Stimulated activated CD4-positive, alpha-beta T cell treated with anti-CD3 and anti-CD28 coated beads, Interleukin-1b, Interleukin-23, amount 100 ng/mL, for 48 hours (primary cell): ENCODE measurements around the gene CCDC112.
A peak's percentile ranks its signal among the peaks of the same experiment; 100 is the strongest.

Experiments used
- DNase-seq: peaks from one replicate; pipeline ENCODE4 v3.0.0-alpha.2; 2020

The CCDC112 gene

DNA sequence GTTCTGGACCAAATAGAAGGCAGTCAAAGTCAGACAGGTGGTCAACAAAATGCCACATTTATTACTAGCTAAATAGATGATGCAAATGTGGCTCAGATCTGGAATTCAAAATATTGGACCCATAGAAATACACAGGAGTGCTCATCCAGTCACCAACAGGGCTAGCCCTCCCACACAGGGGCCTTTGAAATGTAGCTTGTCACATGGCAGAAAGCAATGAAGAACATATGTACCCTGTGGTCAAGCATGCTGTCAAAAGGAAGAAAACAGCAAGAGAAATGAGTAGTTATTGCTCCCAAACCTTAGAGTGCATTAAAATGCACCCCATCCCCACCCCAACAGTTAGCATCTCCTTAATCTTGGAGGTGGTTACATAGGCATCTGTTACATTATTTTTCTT, 20.9 kb upstream of the CCDC112 start:
- no peak for DNase-seq

DNA sequence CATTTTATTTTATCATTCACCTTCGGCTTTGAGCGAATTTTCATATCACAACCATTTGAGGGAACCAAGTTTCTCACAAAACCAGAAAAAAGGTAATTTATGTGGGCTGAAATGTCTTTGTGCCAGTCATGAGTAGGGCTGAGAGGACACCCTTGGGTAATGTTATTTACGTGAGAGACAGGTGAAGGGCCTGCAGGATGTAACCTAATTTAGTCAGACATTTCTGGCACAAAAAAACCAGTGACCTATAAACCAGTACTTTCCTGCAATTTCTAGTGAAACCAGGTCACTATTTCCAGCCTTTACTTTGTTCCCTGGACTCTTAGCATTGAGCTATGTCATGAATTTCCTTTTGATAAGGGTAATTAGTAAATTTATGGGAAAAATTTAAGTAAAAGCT, 17.2 kb upstream of the CCDC112 start:
- DNase-seq = no peak

GRCh38 chr5:115313052-115313451, 16.6 kb upstream of the CCDC112 start:
- no peak for DNase-seq

DNA sequence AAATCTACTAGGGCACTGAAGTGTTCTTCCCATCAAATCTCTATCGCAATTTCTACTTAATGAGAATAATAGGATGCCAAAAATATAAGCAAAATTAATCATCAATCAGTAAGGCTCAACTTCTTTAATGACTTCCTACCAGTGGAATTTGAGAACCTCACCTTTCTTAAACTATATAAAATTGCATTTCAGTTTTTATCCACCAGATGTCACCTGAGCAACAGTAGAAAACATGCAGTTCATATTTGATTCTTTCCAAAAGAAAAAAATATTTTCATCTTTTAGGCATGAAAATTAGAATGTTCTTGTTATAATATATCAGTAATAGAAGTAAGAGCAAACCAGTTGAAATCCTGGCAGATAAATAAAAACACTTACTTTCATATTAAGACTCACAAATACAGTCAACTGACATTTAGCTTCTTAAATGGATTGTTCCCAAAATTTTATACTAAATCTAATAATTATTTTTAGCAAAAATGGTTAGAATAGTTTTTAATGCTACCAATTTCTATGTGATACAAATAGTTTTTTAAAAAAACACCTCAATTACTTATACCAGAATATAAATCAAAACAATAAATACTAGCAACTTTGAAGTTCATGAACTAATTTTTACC, 13.4 kb upstream of the CCDC112 start:
- DNase-seq = no peak

- no peak for DNase-seq
Measured at GRCh38 chr5:115308815-115309214, 12.4 kb upstream of the CCDC112 start.

GRCh38 chr5:115306011-115306536, 9.6 kb upstream of the CCDC112 start:
- DNase-seq = no peak

- no peak for DNase-seq
Measured at GRCh38 chr5:115304496-115304895, 8.0 kb upstream of the CCDC112 start.

GRCh38 chr5:115298811-115299210, 2.4 kb upstream of the CCDC112 start:
- no peak for DNase-seq

- no peak for DNase-seq
Measured at GRCh38 chr5:115297031-115297430, 577 bp upstream of the CCDC112 start.

DNA sequence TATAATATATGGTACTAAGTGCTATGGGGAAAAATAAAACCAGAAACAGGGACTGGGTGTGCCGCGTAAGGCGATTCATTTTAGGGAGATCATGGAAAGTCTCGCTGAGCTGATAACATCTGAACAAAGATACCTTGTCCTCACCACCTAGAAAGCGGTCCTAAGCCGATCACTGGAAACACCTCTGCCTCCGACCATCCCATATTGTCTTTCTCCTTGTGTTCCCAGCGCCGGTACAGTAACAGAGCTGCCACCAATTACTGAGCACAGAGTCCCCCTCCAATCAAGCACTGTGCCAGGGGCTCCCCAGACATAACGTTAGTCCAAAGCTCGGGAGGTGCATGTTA, 704 bp downstream of the CCDC112 start:
- DNase-seq = no peak

DNA sequence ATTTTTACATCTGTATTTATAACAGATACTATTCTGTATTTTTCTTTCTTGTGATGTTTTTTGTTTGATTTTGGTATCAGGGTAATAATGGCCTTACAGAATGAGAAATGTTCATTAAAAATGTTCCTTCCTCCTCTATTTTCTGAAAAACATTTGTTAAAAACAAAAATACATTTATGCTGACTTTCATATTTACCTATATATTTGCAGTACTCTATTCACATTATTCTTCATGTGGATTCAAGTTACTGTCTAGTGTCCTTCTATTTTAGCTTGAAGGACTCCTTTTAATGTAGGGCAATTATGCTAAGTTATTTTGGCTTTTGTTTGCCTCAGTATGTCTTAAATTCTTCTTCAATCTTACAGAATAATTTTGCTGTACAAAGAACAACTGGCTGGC, 5.1 kb downstream of the CCDC112 start:
- no peak for DNase-seq

- no peak for DNase-seq
Measured at GRCh38 chr5:115289104-115289503, 7.3 kb downstream of the CCDC112 start.

GRCh38 chr5:115284021-115284420, 12.4 kb downstream of the CCDC112 start:
- DNase-seq = no peak

DNA sequence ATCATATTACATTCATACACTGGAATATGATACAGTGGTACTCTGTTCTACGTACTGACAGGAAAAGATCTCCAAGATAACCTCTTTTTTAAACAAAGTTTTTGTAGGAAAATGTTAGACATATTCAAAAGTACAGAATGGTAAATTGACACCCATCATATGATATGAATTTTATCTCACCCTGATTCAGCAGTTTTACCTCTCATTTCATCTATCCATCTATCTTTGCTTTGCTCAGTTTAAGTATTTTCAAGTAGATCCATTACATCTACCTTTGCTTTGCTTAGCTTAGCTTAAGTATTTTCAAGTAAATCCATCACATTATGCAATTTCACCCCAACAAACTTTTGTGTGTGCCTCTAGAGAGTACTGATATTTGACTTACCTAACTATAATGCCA, 14.3 kb downstream of the CCDC112 start:
- no peak for DNase-seq

- no peak for DNase-seq
Measured at GRCh38 chr5:115274584-115274983, 21.9 kb downstream of the CCDC112 start.

DNA sequence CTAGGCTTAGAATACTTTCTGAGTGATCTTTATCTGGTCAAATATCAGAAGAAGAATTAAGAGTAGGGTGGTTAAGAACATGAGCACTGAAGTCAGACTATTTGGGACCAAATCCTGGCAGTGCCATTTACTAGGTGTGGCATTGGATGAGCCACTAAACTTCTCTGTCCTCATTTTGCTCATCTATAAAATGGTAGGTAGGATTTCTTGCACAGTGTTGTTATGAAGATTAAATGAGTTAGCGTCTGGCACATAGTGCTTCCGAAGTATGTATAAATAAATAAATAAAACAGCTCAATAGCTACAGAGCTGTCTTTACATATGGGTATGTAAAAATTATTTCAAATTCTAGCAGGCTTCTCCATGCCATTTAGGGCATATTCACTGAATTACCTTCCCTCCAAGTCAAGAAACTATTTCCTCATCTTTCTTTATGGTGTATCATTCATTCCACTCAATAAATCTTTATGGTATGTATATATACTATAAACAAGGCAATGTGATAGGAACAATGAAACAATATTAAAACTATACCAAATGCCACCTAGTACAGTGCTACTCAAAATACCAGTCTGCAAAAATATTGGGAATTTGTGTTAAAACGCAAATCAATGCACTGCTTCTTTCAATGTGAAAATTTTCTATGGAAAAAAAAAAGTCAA, 24.0 kb downstream of the CCDC112 start:
- no peak for DNase-seq

DNA sequence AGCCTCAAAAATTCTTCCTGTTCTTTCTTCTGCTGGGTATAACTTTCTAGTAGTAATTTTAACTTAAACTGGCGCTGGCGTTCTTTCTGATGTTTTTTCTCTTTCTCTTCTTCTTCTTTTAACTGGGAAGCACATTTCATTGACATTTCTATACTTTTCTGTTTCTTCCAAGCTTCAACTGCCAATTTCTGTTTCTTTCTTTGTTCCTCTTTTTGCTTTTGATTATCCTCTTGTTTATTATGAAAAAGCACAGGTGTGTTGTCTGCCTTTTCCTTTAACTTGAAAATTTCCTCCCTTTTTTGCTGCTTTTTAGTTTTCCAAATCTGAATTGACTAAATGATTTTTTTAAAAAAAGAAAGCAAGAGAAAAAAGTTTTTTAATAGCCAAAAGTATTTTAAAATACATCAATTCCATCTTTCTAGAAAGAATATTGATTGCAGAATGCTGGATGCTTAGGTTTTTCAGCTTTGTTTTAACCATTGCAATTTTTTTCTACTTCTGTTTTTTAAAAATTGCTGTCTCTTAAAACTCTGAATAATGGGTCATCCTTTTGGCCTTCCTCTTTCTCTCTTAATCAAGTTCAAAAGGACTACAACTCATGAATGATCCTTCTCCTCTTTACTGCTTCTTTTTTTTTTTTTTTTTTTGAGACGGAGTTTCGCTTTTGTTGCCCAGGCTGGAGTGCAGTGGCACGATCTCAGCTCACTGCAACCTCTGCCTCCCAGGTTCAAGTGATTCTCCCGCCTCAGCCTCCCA, 25.0 kb downstream of the CCDC112 start:
- no peak for DNase-seq

- no peak for DNase-seq
Measured at GRCh38 chr5:115267617-115268016, 28.8 kb downstream of the CCDC112 start.

GRCh38 chr5:115265220-115265619, 31.2 kb downstream of the CCDC112 start:
- no peak for DNase-seq

DNA sequence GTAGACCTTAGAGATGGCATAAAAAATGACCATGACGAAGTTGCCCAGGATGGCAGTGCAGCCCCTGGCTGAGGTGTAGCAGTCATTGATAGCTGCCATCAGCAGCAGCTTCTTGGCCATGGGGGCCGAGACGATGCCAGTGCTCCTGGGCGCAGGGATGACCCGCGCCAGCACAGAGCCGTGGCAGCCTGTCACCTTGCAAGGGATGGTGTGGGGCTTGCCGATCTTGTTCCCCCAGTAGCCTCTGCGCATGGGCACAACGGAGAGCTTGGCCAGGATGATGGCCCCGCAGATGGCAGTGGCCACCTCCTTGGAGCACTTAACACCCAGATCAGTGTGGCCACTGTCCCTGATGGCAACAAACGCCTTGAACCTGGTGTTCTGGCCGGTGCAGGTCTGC, 31.7 kb downstream of the CCDC112 start:
- DNase-seq = no peak

DNA sequence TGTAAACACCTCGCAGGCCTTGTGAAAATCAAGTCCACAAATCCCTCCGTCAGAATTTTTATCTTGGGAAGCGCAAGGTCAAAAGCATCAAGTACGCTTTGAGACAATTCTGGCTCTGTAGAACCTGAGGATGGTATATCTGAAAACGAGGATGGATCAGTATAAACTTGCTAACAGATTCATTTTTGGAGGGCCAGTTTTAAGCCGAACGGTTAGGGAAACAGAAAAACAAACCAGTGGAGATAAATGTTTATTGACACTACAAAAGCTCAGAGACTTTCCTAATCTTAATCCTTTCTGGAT, 33.4 kb downstream of the CCDC112 start:
- DNase-seq = no peak

DNA sequence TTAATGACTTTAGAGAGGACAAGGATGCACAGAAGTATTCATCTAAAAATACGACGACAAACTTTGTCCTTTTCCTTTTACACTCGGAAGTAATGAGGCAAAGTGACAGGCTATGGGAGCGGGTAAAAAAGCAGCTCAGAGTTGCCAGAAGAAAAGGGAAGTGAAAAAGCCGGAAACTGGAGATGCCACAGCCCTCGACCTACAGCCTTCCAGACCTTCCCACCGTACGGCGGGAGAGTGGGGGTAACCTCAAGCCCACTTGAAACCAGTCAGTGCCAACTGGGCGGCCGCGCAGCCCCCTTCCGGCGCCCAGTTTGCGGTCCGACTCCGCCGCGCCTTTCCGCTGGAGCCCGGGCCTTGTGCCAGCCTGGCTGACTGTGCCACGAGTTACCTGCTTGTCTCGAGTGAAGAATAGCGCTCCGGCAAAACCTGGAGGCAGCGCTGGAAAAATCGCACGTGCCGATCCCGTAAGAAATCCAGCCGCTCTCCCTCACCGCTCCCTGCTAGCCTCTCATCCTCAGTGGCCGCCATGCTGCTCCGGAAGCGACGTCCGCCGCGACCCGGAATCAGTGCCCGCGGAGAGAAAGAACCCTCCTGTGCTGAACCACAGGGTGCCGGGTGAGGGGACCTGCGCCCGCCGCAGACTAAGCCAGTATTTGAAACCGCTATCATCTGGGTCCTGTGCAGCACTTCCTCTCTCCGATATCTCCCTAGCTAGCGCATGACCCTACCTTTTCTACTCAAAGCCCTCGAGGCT, 34.0 kb downstream of the CCDC112 start, which contains the start of gene PGGT1B:
Gene PGGT1B, minus strand, starts transcription at position 557 of the 757 bp plus-strand sequence. Its CDS starts 26 bp downstream, at position 531.
- DNase-seq = peak; percentile 74

DNA sequence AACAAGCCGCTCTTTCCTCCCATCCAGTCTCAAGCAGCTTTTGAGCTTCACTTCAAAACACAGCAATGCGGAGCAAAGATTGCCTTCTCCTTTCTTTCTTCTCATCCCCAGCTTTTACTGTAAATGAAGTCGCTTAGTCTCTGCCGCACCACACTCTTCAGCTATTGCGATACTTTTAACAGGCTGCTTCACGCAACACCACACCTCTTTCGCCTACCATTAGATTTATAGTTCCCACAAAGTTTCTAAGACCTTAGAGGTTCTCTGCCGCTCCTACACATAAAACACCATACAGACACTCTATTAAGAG, 34.5 kb downstream of the CCDC112 start:
- DNase-seq = no peak

DNA sequence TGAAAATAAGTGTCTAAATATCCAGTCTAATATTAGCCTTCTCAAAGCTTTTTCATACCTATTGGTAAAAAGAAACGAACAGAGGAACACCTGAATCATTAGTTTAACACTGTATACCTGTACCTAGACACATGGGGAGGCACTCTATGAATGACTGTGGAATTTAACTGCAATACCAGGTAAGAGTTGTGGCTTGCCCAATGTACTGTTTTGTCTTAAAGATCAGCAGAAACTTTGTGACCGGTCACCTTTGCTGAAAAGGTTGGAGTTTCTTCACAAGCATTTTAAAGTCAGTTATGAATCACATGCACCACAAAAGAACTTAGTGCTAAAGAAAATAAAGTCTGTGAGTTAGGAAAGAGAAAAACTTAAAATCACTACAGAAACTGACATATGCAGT, 36.2 kb downstream of the CCDC112 start:
- DNase-seq = no peak
